ENCODE results near the gene MRAS.

Gene MRAS

GRCh38 chr3:138383715-138384465 is 35.5 kb downstream of the MRAS start:
- Histone ChIP-seq H3K9me3 (ENCODE audit: severe bottlenecking) (no peaks in the 10 kb centered on the region), H3K4me3 (ENCODE audit: severe bottlenecking) (no peak overlapping the region)

GRCh38 chr3:138384531-138384930 is 36.2 kb downstream of the MRAS start:
- H3K4me3 ChIP-seq (ENCODE audit: severe bottlenecking) = no peak overlapping the region
- TF ChIP-seq CTCF (IDR thresholded peaks at IDR 0.05; ENCODE audit: poor library complexity, severe bottlenecking) = no peak
- no peaks in the 10 kb centered on the region for H3K36me3 ChIP-seq (ENCODE audit: low read depth)
- ATAC-seq (ENCODE audit: low read depth) (no peak), DNase-seq (ENCODE audit: low spot score) (no peak)
- no peak overlapping the region for H3K27ac ChIP-seq (ENCODE audit: poor library complexity, severe bottlenecking)
- no peaks in the 10 kb centered on the region for H3K27me3 ChIP-seq (ENCODE audit: insufficient read depth, poor library complexity, severe bottlenecking)
- H3K9me3 ChIP-seq (ENCODE audit: severe bottlenecking) = no peaks in the 10 kb centered on the region
- H3K4me1 ChIP-seq (ENCODE audit: insufficient read depth, poor library complexity, severe bottlenecking) = peaks cover 11% of the 10 kb centered on the region

More at GRCh38 chr3:138383715-138384465, 35.5 kb downstream of the MRAS start:
- no peak for DNase-seq (ENCODE audit: low spot score)
- Histone ChIP-seq H3K36me3 (ENCODE audit: low read depth) (no peaks in the 10 kb centered on the region), H3K27me3 (ENCODE audit: insufficient read depth, poor library complexity, severe bottlenecking) (no peaks in the 10 kb centered on the region), H3K27ac (ENCODE audit: poor library complexity, severe bottlenecking) (no peak overlapping the region), H3K4me1 (ENCODE audit: insufficient read depth, poor library complexity, severe bottlenecking) (peaks cover 11% of the 10 kb centered on the region)
- TF ChIP-seq CTCF (IDR thresholded peaks at IDR 0.05; ENCODE audit: poor library complexity, severe bottlenecking) = no peak
- no peak for ATAC-seq (ENCODE audit: low read depth)

- no peaks in the 10 kb centered on the region for H3K9me3 ChIP-seq (ENCODE audit: severe bottlenecking)
- no peak for ATAC-seq (ENCODE audit: low read depth)
- no peak overlapping the region for H3K27ac ChIP-seq (ENCODE audit: poor library complexity, severe bottlenecking)
- no peak overlapping the region for H3K4me3 ChIP-seq (ENCODE audit: severe bottlenecking)
- no peaks in the 10 kb centered on the region for H3K27me3 ChIP-seq (ENCODE audit: insufficient read depth, poor library complexity, severe bottlenecking)
- no peak for DNase-seq (ENCODE audit: low spot score)
- no peaks in the 10 kb centered on the region for H3K36me3 ChIP-seq (ENCODE audit: low read depth)
- H3K4me1 ChIP-seq (ENCODE audit: insufficient read depth, poor library complexity, severe bottlenecking) = peaks cover 14% of the 10 kb centered on the region
- TF ChIP-seq CTCF (IDR thresholded peaks at IDR 0.05; ENCODE audit: poor library complexity, severe bottlenecking) = no peak
Measured at GRCh38 chr3:138384976-138385375, 36.6 kb downstream of the MRAS start.

GRCh38 chr3:138389144-138389601 is 40.8 kb downstream of the MRAS start:
- H3K9me3 ChIP-seq (ENCODE audit: severe bottlenecking) = no peaks in the 10 kb centered on the region
- H3K36me3 ChIP-seq (ENCODE audit: low read depth) = no peaks in the 10 kb centered on the region
- TF ChIP-seq CTCF (IDR thresholded peaks at IDR 0.05; ENCODE audit: poor library complexity, severe bottlenecking) = no peak
- H3K27me3 ChIP-seq (ENCODE audit: insufficient read depth, poor library complexity, severe bottlenecking) = no peaks in the 10 kb centered on the region
- no peak for DNase-seq (ENCODE audit: low spot score)
- no peak for ATAC-seq (ENCODE audit: low read depth)
- H3K4me1 ChIP-seq (ENCODE audit: insufficient read depth, poor library complexity, severe bottlenecking) = peaks cover 13% of the 10 kb centered on the region
- no peak overlapping the region for H3K27ac ChIP-seq (ENCODE audit: poor library complexity, severe bottlenecking)
- no peak overlapping the region for H3K4me3 ChIP-seq (ENCODE audit: severe bottlenecking)
